Trophoblast cell (in vitro differentiated cells and primary cell): ENCODE results near the gene FLT4.

Source experiments
- DNase-seq, 2 donors: peaks; one replicate each; pipeline ENCODE4 v3.0.0-alpha.2; 2016
- H2AFZ ChIP-seq: 2 replicates; pipeline ENCODE4 v1.6.1; 2013; ENCODE audit warnings: low read length, moderate library complexity, mild to moderate bottlenecking; ENCODE audit not compliant: insufficient read depth, poor library complexity
- H2AK5ac ChIP-seq: 2 replicates; pipeline ENCODE4 v1.6.1; 2013; ENCODE audit warnings: mild to moderate bottlenecking, low read length
- H2BK120ac ChIP-seq: 2 replicates; pipeline ENCODE4 v1.6.1; 2013; ENCODE audit warnings: low read length, mild to moderate bottlenecking, moderate library complexity; ENCODE audit not compliant: insufficient read depth, poor library complexity
- H2BK12ac ChIP-seq: 2 replicates; pipeline ENCODE4 v1.6.1; 2013; ENCODE audit warnings: mild to moderate bottlenecking, low read length, moderate library complexity
- H2BK5ac ChIP-seq: 2 replicates; pipeline ENCODE4 v1.6.1; 2013; ENCODE audit warnings: low read length, low read depth, moderate library complexity, mild to moderate bottlenecking; ENCODE audit not compliant: poor library complexity
- H3K14ac ChIP-seq: 2 replicates; pipeline ENCODE4 v1.6.1; 2013; ENCODE audit warnings: mild to moderate bottlenecking, low read length
- H3K18ac ChIP-seq: 2 replicates; pipeline ENCODE4 v1.6.1; 2013; ENCODE audit warnings: mild to moderate bottlenecking, low read length
- H3K23ac ChIP-seq: 2 replicates; pipeline ENCODE4 v1.6.1; 2013; ENCODE audit warnings: low read length
- H3K27ac ChIP-seq: 2 replicates; pipeline ENCODE4 v1.5.1; 2013; ENCODE audit warnings: low read depth, mild to moderate bottlenecking, inconsistent platforms, low read length, moderate library complexity
- H3K27me3 ChIP-seq: 2 replicates; pipeline ENCODE4 v1.6.1; 2013; ENCODE audit warnings: inconsistent platforms, mild to moderate bottlenecking, low read length, moderate library complexity; ENCODE audit not compliant: insufficient read depth
- H3K36me3 ChIP-seq, 2 experiments: 1 replicate in 1 of 2; 2 replicates in 1 of 2; pipeline ENCODE4 v1.6.1; 2013; ENCODE audit warnings: low read length in 2 of 2, mild to moderate bottlenecking in 2 of 2, moderate library complexity in 1 of 2; ENCODE audit not compliant: insufficient read depth in 2 of 2, control insufficient read depth in 1 of 2
- H3K4ac ChIP-seq: 2 replicates; pipeline ENCODE4 v1.6.1; 2013; ENCODE audit warnings: low read depth, mild to moderate bottlenecking, low read length, moderate library complexity
- H3K4me1 ChIP-seq, 2 experiments: 1 replicate in 1 of 2; 2 replicates in 1 of 2; pipeline ENCODE4 v1.6.1; 2013; ENCODE audit warnings: low read length in 2 of 2, mild to moderate bottlenecking in 2 of 2, moderate library complexity in 1 of 2; ENCODE audit not compliant: insufficient read depth in 2 of 2, control insufficient read depth in 1 of 2
- H3K4me2 ChIP-seq: 2 replicates; pipeline ENCODE4 v1.6.1; 2013; ENCODE audit warnings: inconsistent platforms, mild to moderate bottlenecking, low read length, moderate library complexity
- H3K4me3 ChIP-seq: 2 replicates; pipeline ENCODE4 v1.5.1; 2013; ENCODE audit warnings: mild to moderate bottlenecking, low read depth, low read length, inconsistent platforms
- H3K79me1 ChIP-seq: one replicate; pipeline ENCODE4 v1.6.1; 2013; ENCODE audit warnings: low read length
- H3K79me2 ChIP-seq: 2 replicates; pipeline ENCODE4 v1.6.1; 2013; ENCODE audit warnings: low read length, mild to moderate bottlenecking; ENCODE audit not compliant: control insufficient read depth, insufficient read depth, poor library complexity
- H3K9ac ChIP-seq: 2 replicates; pipeline ENCODE4 v1.6.1; 2013; ENCODE audit warnings: mild to moderate bottlenecking, low read length
- H3K9me3 ChIP-seq: 2 replicates; pipeline ENCODE4 v1.6.1; 2013; ENCODE audit warnings: low read depth, mild to moderate bottlenecking, control low read depth, inconsistent platforms, low read length; ENCODE audit not compliant: insufficient read depth
- H4K12ac ChIP-seq: 2 replicates; pipeline ENCODE4 v1.6.1; 2013; ENCODE audit warnings: low read depth, mild to moderate bottlenecking, low read length, moderate library complexity
- H4K8ac ChIP-seq: 2 replicates; pipeline ENCODE4 v1.6.1; 2013; ENCODE audit warnings: low read depth, mild to moderate bottlenecking, low read length, moderate library complexity
- H4K91ac ChIP-seq: one replicate; pipeline ENCODE4 v1.6.1; 2013; ENCODE audit warnings: low read depth, mild to moderate bottlenecking, low read length, moderate library complexity
- WGBS: extraction: QIAGEN DNeasy Blood & Tissue Kit; methylation state at CpG from one replicate; pipeline ENCODE4 v1.1.7; 2013; ENCODE audit warnings: missing lambda C conversion rate; ENCODE audit not compliant: insufficient read length, insufficient coverage; ENCODE audit errors: extremely low coverage; 5-methylcytosine and 5-hydroxymethylcytosine counted together

Gene FLT4

GRCh38 chr5:180580681-180581080 is 68.7 kb downstream of the FLT4 start:
- H3K23ac ChIP-seq: no peak overlapping the region
- no peaks in the 10 kb centered on the region for H3K79me2 ChIP-seq
- no peak overlapping the region for H3K4ac ChIP-seq
- H4K12ac ChIP-seq: no peak overlapping the region
- H3K4me1 ChIP-seq: no peaks in the 10 kb centered on the region
- no peak overlapping the region for H3K27ac ChIP-seq
- DNase-seq: no peak
- no peak overlapping the region for H4K8ac ChIP-seq
- no peak overlapping the region for H2BK12ac ChIP-seq
- H3K4me2 ChIP-seq: no peak overlapping the region
- no peak overlapping the region for H3K18ac ChIP-seq
- H4K91ac ChIP-seq: no peak overlapping the region
- no peak overlapping the region for H2AFZ ChIP-seq
- H3K4me3 ChIP-seq: no peak overlapping the region
- no peaks in the 10 kb centered on the region for H3K9me3 ChIP-seq
- H3K36me3 ChIP-seq: peaks cover 5% of the 10 kb centered on the region in 2 experiments
- no CpG with 5 or more reads among the region's 6 CpGs for WGBS
- H2BK120ac ChIP-seq: no peak overlapping the region
- no peak overlapping the region for H2BK5ac ChIP-seq
- no peak overlapping the region for H3K14ac ChIP-seq
- no peak overlapping the region for H2AK5ac ChIP-seq
- H3K9ac ChIP-seq: no peak overlapping the region
- no peaks in the 10 kb centered on the region for H3K27me3 ChIP-seq
- H3K79me1 ChIP-seq: no peaks in the 10 kb centered on the region

- Histone ChIP-seq H3K4me3 (no peak overlapping the region), H4K91ac (no peak overlapping the region), H3K79me1 (no peaks in the 10 kb centered on the region), H2AK5ac (no peak overlapping the region), H3K36me3 (peaks cover 18 to 26% of the 10 kb centered on the region in 2 experiments), H2AFZ (no peak overlapping the region), H3K18ac (no peak overlapping the region), H3K4ac (no peak overlapping the region), H3K9ac (no peak overlapping the region), H3K9me3 (no peaks in the 10 kb centered on the region), H3K14ac (no peak overlapping the region), H4K8ac (no peak overlapping the region), H2BK12ac (no peak overlapping the region), H3K79me2 (no peaks in the 10 kb centered on the region), H3K4me1 (no peaks in the 10 kb centered on the region), H2BK5ac (no peak overlapping the region), H4K12ac (no peak overlapping the region), H3K23ac (no peak overlapping the region), H3K4me2 (no peak overlapping the region), H3K27me3 (no peaks in the 10 kb centered on the region), H3K27ac (no peak overlapping the region), H2BK120ac (no peak overlapping the region)
- DNase-seq: no peak
- no CpG with 5 or more reads among the region's 2 CpGs for WGBS
These were observed 73.8 kb downstream of the FLT4 start for GRCh38 chr5:180575571-180575970.

DNA sequence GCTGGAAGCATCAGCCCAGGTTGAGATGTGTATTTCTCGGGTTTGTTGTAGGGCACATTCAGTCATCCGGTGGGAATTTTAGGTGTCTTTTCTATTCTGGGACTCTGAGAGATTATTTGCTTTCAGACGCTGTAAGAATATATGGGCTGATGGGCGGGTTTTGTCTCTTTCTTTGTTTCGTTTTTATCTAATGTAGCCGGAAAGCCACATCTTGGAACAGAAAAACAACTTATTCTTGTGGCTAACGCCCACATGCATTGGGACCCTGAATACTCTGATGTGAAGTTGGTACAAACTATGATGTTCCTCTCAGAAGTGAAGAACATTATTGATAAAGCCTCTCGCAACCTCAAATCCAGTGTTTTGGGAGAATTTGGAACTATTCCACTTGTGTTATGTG is 80.5 kb downstream of the FLT4 start:
- H3K79me2 ChIP-seq: no peaks in the 10 kb centered on the region
- no CpG with 5 or more reads among the region's 8 CpGs for WGBS

GRCh38 chr5:180563994-180564393 is 85.4 kb downstream of the FLT4 start:
- Histone ChIP-seq H2BK12ac (no peak overlapping the region), H4K8ac (no peak overlapping the region), H2BK120ac (no peak overlapping the region), H4K12ac (no peak overlapping the region), H3K36me3 (peaks cover 6 to 20% of the 10 kb centered on the region in 2 experiments), H3K18ac (no peak overlapping the region), H3K27ac (no peak overlapping the region), H3K4ac (no peak overlapping the region), H2AK5ac (no peak overlapping the region), H3K79me2 (peaks cover 2% of the 10 kb centered on the region), H3K9ac (no peak overlapping the region), H3K4me3 (no peak overlapping the region), H3K23ac (no peak overlapping the region), H3K4me2 (no peak overlapping the region), H2BK5ac (no peak overlapping the region), H4K91ac (no peak overlapping the region), H3K4me1 (no peaks in the 10 kb centered on the region), H3K27me3 (no peaks in the 10 kb centered on the region), H3K79me1 (no peaks in the 10 kb centered on the region), H3K14ac (no peak overlapping the region), H3K9me3 (no peaks in the 10 kb centered on the region), H2AFZ (no peak overlapping the region)
- no CpG with 5 or more reads among the region's 3 CpGs for WGBS
- no peak for DNase-seq

More for the DNA sequence above, 80.5 kb downstream of the FLT4 start:
- no peak overlapping the region for H4K8ac ChIP-seq
- H3K9me3 ChIP-seq: no peaks in the 10 kb centered on the region
- no peaks in the 10 kb centered on the region for H3K27me3 ChIP-seq
- DNase-seq: no peak
- no peak overlapping the region for H3K27ac ChIP-seq
- no peaks in the 10 kb centered on the region for H3K79me1 ChIP-seq
- no peak overlapping the region for H3K18ac ChIP-seq
- H2BK12ac ChIP-seq: no peak overlapping the region
- H3K4me2 ChIP-seq: no peak overlapping the region
- no peak overlapping the region for H3K14ac ChIP-seq
- no peak overlapping the region for H3K23ac ChIP-seq
- H2BK120ac ChIP-seq: no peak overlapping the region
- H3K4ac ChIP-seq: no peak overlapping the region
- H3K36me3 ChIP-seq: peaks cover 18 to 31% of the 10 kb centered on the region in 2 experiments
- no peak overlapping the region for H4K91ac ChIP-seq
- no peak overlapping the region for H4K12ac ChIP-seq
- H2AK5ac ChIP-seq: no peak overlapping the region
- no peak overlapping the region for H3K4me3 ChIP-seq
- no peaks in the 10 kb centered on the region for H3K4me1 ChIP-seq
- no peak overlapping the region for H2BK5ac ChIP-seq
- no peak overlapping the region for H2AFZ ChIP-seq
- no peak overlapping the region for H3K9ac ChIP-seq
